HG03196 (cell line): ENCODE results near the gene KCNAB1.
A peak's percentile ranks its signal among the peaks of the same experiment; 100 is the strongest.

Experiments used
- ATAC-seq: cut with Tn5 transposase; IDR thresholded peaks from one replicate; pipeline ENCODE4 v1.9.1; 2021; ENCODE audit not compliant: unreplicated experiment

Gene KCNAB1

GRCh38 chr3:156305672-156306071, 185.3 kb downstream of the KCNAB1 start:
- ATAC-seq: no peak

- no peak for ATAC-seq
These were observed 187.3 kb downstream of the KCNAB1 start for GRCh38 chr3:156307704-156308103.

DNA sequence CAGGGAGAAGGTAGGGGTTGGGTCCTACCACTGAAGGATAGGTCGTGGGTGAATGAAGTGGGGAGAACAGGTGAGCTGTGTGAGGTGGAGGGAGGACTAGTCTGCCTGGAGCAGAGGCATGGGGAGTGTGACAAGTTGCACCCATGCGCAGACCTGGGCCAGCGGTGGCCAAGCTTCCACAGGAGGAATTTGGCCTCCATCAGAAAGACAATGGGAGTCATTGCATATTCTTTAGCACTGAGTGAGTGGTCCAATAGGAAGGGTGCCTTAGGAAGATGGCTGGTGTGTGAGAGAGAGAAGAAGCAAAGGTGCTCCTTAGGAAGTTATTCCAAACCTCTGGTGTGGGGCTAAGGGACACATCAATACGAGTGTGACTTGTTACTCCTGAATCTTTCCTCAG, 191.1 kb downstream of the KCNAB1 start:
- ATAC-seq: no peak

DNA sequence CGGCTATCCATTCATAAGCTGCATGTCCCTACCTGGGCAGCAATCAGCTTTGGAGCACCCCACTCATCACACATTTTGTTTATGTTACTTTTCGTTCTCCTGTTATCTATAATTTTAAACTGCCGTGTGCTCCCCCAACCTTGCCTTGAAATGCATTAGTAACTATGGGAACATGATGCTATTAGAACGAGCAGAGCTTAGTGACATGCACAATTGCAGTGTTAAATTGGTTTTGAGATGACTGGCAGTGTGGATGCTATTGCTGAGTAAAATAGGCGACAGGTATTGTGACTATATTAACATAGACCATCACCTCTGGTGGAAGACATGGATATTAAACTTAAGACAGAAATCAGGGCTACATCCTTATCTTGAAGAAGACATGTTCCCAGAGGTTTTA, 191.6 kb downstream of the KCNAB1 start:
- ATAC-seq: no peak

DNA sequence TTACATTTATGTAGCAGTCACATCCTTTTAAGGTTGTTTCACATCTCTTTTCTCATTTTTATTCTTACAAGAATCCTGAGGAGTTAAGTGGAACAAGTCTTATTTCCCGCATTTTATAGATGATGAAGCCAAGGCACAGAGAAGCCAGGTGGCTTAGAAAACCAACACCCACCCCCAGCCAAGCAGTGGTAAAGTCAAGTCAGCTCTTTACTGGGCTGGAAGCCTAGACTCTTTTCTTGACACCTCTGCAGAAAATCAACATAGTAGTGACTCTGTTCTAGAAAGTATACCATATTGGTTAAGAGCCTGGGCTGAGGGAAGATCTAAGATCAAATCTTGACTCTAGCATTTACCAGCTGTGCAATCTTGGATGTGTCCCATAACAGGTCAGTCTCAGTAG, 195.7 kb downstream of the KCNAB1 start:
- no peak for ATAC-seq

- ATAC-seq: no peak
These were observed 197.2 kb downstream of the KCNAB1 start for GRCh38 chr3:156317462-156318074.

DNA sequence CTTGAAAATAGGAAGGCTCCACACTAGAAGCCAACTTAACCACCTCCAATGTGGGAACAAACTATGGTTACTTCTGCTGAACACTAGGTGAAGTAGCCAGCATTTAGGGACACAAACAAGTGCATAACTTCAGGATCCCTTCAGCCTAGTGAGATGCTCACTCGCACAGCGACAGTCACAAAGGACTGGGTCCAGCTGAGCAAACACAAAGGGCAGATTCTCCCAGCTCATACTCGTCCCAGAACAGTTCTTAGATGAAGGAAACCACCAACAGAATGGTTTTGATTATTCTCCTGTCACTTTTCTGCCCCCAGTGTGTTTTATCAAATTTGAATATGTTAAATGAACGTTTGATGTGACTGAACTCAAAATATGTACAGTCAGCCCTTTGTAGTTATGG, 201.6 kb downstream of the KCNAB1 start:
- ATAC-seq: no peak

DNA sequence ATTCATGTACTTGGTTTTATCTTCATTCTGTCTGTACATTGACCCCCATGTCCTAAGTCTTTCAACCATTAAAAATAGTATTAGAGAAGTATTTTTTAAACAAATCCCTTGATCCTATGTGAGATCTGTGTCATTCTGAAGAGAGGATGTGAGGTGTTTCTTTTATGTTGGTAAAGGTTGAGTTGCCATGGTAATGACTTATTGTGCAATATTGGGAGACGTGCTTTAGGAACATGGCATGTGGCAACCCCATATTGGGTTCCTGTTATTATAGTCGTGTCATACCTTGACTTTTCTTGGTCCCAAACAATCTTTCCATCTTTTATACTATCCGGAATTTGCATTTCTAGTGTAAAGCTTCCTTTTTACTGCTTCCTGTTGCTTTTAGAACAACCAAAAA, 203.1 kb downstream of the KCNAB1 start:
- no peak for ATAC-seq

DNA sequence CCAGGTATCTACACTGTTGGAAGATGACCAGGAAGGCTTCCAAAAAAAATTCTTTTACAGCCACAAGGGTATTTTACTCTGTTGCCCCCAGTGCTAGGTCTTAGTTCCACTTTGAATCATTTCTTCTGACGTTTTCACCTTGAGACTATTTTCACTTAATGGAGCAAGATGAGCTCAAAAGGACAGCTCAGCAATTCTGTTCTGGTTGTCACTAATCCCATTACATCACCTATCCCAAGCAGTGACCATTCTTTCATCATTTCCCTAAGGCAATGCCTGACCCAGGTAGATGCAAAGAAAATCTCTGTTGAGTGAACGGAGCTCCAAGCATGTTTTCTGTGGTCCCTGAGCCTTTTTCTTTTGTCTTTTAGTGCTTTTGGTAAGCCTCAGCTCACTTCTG, 210.0 kb downstream of the KCNAB1 start:
- no peak for ATAC-seq

DNA sequence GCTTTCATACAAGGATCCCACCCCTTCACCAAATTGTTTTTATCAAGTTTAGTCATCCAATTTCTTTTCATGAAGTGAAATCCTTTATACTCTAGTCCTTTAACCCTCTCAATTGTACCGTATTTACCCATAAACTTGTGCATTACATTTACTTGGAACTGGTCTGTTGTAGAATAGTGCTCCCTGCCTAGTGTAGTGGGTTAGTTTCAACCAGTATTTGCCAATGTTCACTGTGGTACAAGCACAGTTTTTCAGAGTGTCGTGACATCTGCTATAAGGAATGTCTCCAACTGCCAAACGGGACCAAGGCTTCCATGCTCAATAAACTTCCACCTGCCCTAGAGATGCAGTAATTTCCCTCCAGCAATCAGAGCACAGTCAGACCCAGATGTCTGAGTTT, 211.9 kb downstream of the KCNAB1 start:
- no peak for ATAC-seq

DNA sequence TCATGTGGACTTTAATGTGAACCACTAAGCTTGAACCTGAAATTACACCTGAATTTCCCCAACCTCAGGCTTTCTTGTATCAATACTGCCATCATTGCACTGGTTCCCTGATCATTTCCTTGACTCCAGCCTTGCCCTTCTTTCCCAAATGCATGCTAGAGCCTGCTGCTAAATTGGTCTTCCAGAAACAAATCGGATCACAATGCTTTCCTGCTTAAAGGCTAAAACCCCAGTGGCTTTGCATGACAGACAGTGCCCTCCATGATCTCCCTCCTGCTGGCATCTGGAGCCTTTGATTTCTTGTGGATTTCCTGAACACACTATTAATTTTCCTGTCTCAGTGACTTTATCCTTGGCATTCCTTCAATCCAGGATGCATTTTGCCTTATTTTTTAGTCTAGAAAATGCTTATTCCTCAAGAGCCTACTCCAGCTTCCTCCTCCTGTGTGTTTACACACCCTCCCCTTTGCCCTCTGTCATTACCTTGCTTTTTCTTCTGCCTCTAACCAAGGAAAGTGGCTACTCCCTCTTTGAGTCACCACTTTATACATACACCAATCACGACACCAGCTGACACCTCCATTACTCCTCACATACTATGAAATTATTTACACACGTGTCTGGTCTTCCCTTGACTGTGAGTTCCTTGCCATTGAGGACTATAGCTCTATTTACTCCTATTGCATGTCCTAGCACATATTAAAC, 214.6 kb downstream of the KCNAB1 start:
- no peak for ATAC-seq

- ATAC-seq: no peak
These were observed 219.1 kb downstream of the KCNAB1 start for GRCh38 chr3:156339491-156339890.

DNA sequence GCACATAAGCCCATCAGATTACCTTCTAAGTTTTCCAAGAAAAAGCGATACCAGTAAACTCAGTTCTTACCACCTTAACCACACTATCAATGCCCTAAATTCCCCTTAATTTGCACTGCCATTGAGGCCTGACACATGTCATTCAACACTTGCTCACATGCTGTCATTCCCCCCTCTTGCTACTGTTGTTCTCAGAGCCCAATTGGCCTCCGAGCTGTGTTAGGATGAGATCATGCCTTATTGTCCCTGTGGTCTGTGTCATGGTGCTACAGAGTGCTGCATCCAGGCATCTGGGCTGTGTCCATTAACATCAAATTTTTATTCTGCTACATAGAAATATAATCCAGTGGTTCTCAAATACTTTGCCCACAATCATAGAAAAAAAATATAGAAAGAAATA, 221.0 kb downstream of the KCNAB1 start:
- ATAC-seq: no peak

GRCh38 chr3:156341831-156342416, 221.5 kb downstream of the KCNAB1 start:
- peak; percentile 86 for ATAC-seq

- no peak for ATAC-seq
These were observed 223.8 kb downstream of the KCNAB1 start for GRCh38 chr3:156344215-156344614.

DNA sequence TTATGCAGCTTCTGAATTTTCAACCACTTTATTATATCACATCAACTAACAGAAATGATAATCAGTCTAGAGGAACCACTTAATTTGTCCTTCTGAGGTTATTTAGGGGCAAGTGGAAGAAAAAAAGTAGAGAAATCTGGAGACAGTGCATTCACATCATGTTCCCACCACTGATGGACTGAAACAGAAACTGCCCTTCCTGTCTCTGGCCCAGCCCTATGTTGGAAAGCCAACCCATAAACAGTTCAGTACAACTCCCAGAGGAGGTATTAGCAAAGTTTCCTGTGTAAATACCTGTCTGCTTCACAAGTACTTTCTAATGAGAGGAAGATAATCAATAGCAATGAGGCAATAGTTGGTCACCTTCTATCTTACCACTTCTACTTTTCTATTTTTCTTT, 228.7 kb downstream of the KCNAB1 start:
- ATAC-seq: no peak

GRCh38 chr3:156349978-156350377, 229.6 kb downstream of the KCNAB1 start:
- no peak for ATAC-seq

DNA sequence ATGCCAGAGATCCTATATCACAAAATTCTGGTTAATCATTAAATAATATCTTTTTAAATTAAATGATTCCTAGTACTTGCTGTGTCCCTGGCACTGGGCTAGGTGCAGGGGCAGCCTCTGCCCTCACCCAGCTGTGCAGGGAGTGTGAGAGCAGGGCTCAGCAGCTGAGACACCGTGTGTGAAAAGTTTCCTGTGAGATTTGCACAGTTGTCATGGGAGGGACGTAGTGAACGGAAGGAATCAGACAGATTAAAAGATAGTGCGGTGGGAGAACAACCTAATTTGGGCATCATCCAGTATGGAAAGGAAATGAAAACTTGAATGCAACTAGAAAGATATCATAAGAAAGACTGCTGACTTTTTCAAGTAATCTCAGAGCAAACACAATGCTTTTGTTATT, 230.4 kb downstream of the KCNAB1 start:
- ATAC-seq: no peak

GRCh38 chr3:156351783-156352182, 231.4 kb downstream of the KCNAB1 start:
- no peak for ATAC-seq

- no peak for ATAC-seq
These were observed 232.3 kb downstream of the KCNAB1 start for GRCh38 chr3:156352728-156353127.

- no peak for ATAC-seq
These were observed 233.2 kb downstream of the KCNAB1 start for GRCh38 chr3:156353563-156353962.

- ATAC-seq: no peak
These were observed 236.4 kb downstream of the KCNAB1 start for GRCh38 chr3:156356537-156357363.
